Panc1 (cell line): ENCODE data around the gene SLC5A2. TPM values are rescaled to one million over a fixed set of nuclear protein-coding genes. Genes with fewer than 3 reads are reported as not detected.
"Not testable (repeated sequence)": the region's sequence is repeated elsewhere in the genome, so short reads cannot be mapped to it uniquely, and the experiment has no call there.

ENCODE experiments used
- ATAC-seq: fragments of 200-7000 bp; cut with Tn5 transposase; 2 replicates; pipeline ENCODE4 v1.9.1; 2020; ENCODE audit warnings: mild to moderate bottlenecking, moderate library complexity
- BruUV-seq: library from RNA; stranded (reverse); fragments of 400-500 nt; replicated peaks from 2 replicates; lab custom pipeline; 2021; lab: Mats Ljungman, UMichigan
- CTCF ChIA-PET: fragments of 300-600 bp; sonication (Branson Sonifier 250); formaldehyde crosslinking; loops from one replicate; lab custom pipeline; 2022; ENCODE audit warnings: antibody characterized with exemption; lab: Charles Lee
- POLR2A ChIA-PET: fragments of 300-600 bp; sonication (Branson Sonifier 250); formaldehyde crosslinking; loops from one replicate; lab custom pipeline; 2022; ENCODE audit warnings: antibody characterized with exemption; lab: Charles Lee
- DNase-seq: peaks from one replicate; pipeline ENCODE4 v3.0.0-alpha.2; 2010; ENCODE audit warnings: low read depth, low spot score
- H3K27ac ChIP-seq: 2 replicates; pipeline ENCODE4 v1.5.1; 2011; ENCODE audit warnings: mild to moderate bottlenecking, low read length, inconsistent platforms
- H3K27me3 ChIP-seq: fragments of 200-500 bp; sonication (Bioruptor generic); 2 replicates; pipeline ENCODE4 v1.6.0; 2014; ENCODE audit warnings: low read length, inconsistent platforms; ENCODE audit not compliant: control insufficient read depth, insufficient read depth
- H3K36me3 ChIP-seq: fragments of 200-500 bp; sonication (Bioruptor generic); 2 replicates; pipeline ENCODE4 v1.5.1; 2014; ENCODE audit warnings: inconsistent platforms, mild to moderate bottlenecking, low read length, moderate library complexity; ENCODE audit not compliant: control insufficient read depth, insufficient read depth
- H3K4me1 ChIP-seq: 2 replicates; pipeline ENCODE4 v1.5.1; 2011; ENCODE audit warnings: inconsistent platforms, mild to moderate bottlenecking, low read length, moderate library complexity; ENCODE audit not compliant: control insufficient read depth, insufficient read depth
- H3K4me3 ChIP-seq, 2 experiments: 2 replicates each; pipeline ENCODE4 v1.5.1; 2011 to 2012; ENCODE audit warnings: low read depth in 2 of 2, low read length in 2 of 2, mild to moderate bottlenecking in 2 of 2, inconsistent platforms in 1 of 2, moderate library complexity in 1 of 2
- H3K9me3 ChIP-seq: fragments of 200-500 bp; sonication (Bioruptor generic); 2 replicates; pipeline ENCODE4 v1.5.1; 2014; ENCODE audit warnings: low read depth, mild to moderate bottlenecking, inconsistent platforms, low read length, moderate library complexity; ENCODE audit not compliant: control insufficient read depth, insufficient read depth
- CTCF ChIP-seq: fragments of 450-650 bp; IDR thresholded peaks from 2 replicates; pipeline ENCODE4 v1.5.1; 2017; ENCODE audit warnings: mild to moderate bottlenecking
- POLR2AphosphoS5 ChIP-seq: IDR thresholded peaks from 2 replicates; pipeline ENCODE4 v1.6.1; 2012; ENCODE audit warnings: mild to moderate bottlenecking, low read depth, low read length, moderate library complexity
- REST ChIP-seq, 2 experiments: IDR thresholded peaks; 2 replicates each; pipeline ENCODE4 v1.6.1; 2011 to 2012; ENCODE audit warnings: low read depth in 2 of 2, control low read depth in 1 of 2, low read length in 1 of 2, mild to moderate bottlenecking in 1 of 2, moderate library complexity in 1 of 2; ENCODE audit not compliant: insufficient read depth in 1 of 2
- SIN3A ChIP-seq: IDR thresholded peaks from 2 replicates; pipeline ENCODE4 v1.6.1; 2012; ENCODE audit warnings: low read depth, mild to moderate bottlenecking, low read length, moderate library complexity, borderline replicate concordance; ENCODE audit not compliant: insufficient read depth
- TCF7L2 ChIP-seq: IDR thresholded peaks from 2 replicates; pipeline ENCODE4 v1.6.1; 2011; ENCODE audit warnings: mild to moderate bottlenecking, low read depth, low read length, inconsistent platforms
- in situ Hi-C: cut with HindIII; loops from 2 replicates; pipeline ENCODE4 v1.10.0; 2016; ENCODE audit warnings: low sequenced_read_pairs, low pct_unique_long_range_greater_than_20kb
- intact Hi-C: fragments of 100-400 bp; cut with micrococcal nuclease; formaldehyde crosslinking; loops from one replicate; pipeline ENCODE4 v1.10.0; 2022; ENCODE audit not compliant: unreplicated experiment
- total RNA-seq: library from RNA; stranded (reverse); gene quantifications from one replicate; pipeline ENCODE4 v1.2.1, GENCODE V29; 2021; ENCODE audit not compliant: unreplicated experiment

Gene SLC5A2
- total RNA-seq, 1 experiment from 2014 or later: 0.15 TPM

GRCh38 chr16:31436221-31437045, 46.5 kb upstream of the SLC5A2 start:
- Histone ChIP-seq H3K9me3 (no peaks in the 10 kb centered on the region), H3K27ac (no peak overlapping the region), H3K27me3 (no peaks in the 10 kb centered on the region), H3K4me3 (no peak overlapping the region), H3K4me1 (no peaks in the 10 kb centered on the region), H3K36me3 (no peaks in the 10 kb centered on the region)
- ChIA-PET CTCF (no interaction called here), POLR2A (no interaction called here)
- BruUV-seq: no TSS peak
- in situ Hi-C loops: no loop called here
- DNase-seq (no peak), ATAC-seq (peak; percentile 40)
- intact Hi-C loops: no loop called here
- TF ChIP-seq POLR2AphosphoS5 (no peak), CTCF (no peak), REST (IDR thresholded peaks at IDR 0.05; ENCODE audit: insufficient read depth in 1 of 2, low read depth in 2 of 2, low read length in 1 of 2) (no peak), SIN3A (no peak), TCF7L2 (no peak)

GRCh38 chr16:31438414-31438813, 44.5 kb upstream of the SLC5A2 start:
- intact Hi-C loops (no loop called here), in situ Hi-C loops (no loop called here)
- ChIA-PET CTCF (no interaction called here), POLR2A (no interaction called here)
- Histone ChIP-seq H3K36me3 (no peaks in the 10 kb centered on the region), H3K27me3 (no peaks in the 10 kb centered on the region), H3K4me3 (no peak overlapping the region), H3K9me3 (no peaks in the 10 kb centered on the region), H3K27ac (no peak overlapping the region), H3K4me1 (no peaks in the 10 kb centered on the region)
- BruUV-seq: no TSS peak
- ATAC-seq (no peak), DNase-seq (no peak)
- TF ChIP-seq TCF7L2: no peak
- no peak for TF ChIP-seq POLR2AphosphoS5
- TF ChIP-seq REST (IDR thresholded peaks at IDR 0.05; ENCODE audit: insufficient read depth in 1 of 2, low read depth in 2 of 2, low read length in 1 of 2): no peak
- no peak for TF ChIP-seq SIN3A
- TF ChIP-seq CTCF: no peak

GRCh38 chr16:31439023-31439422, 43.9 kb upstream of the SLC5A2 start:
- CTCF ChIA-PET, H3K27me3 ChIP-seq, in situ Hi-C loops, ATAC-seq, H3K9me3 ChIP-seq, POLR2A ChIA-PET, H3K36me3 ChIP-seq, H3K27ac ChIP-seq, intact Hi-C loops, H3K4me3 ChIP-seq, DNase-seq, BruUV-seq, H3K4me1 ChIP-seq: not testable (repeated sequence)
